GM19324 (cell line): ENCODE data around the gene MAGEC1.
"Not testable (repeated sequence)": the region's sequence is repeated elsewhere in the genome, so short reads cannot be mapped to it uniquely, and the experiment has no call there.

ENCODE experiments used
- ATAC-seq: cut with Tn5 transposase; IDR thresholded peaks from one replicate; pipeline ENCODE4 v1.9.1; 2021; ENCODE audit warnings: mild to moderate bottlenecking, moderate library complexity; ENCODE audit not compliant: unreplicated experiment, low FRiP score

MAGEC1 gene, protein sequence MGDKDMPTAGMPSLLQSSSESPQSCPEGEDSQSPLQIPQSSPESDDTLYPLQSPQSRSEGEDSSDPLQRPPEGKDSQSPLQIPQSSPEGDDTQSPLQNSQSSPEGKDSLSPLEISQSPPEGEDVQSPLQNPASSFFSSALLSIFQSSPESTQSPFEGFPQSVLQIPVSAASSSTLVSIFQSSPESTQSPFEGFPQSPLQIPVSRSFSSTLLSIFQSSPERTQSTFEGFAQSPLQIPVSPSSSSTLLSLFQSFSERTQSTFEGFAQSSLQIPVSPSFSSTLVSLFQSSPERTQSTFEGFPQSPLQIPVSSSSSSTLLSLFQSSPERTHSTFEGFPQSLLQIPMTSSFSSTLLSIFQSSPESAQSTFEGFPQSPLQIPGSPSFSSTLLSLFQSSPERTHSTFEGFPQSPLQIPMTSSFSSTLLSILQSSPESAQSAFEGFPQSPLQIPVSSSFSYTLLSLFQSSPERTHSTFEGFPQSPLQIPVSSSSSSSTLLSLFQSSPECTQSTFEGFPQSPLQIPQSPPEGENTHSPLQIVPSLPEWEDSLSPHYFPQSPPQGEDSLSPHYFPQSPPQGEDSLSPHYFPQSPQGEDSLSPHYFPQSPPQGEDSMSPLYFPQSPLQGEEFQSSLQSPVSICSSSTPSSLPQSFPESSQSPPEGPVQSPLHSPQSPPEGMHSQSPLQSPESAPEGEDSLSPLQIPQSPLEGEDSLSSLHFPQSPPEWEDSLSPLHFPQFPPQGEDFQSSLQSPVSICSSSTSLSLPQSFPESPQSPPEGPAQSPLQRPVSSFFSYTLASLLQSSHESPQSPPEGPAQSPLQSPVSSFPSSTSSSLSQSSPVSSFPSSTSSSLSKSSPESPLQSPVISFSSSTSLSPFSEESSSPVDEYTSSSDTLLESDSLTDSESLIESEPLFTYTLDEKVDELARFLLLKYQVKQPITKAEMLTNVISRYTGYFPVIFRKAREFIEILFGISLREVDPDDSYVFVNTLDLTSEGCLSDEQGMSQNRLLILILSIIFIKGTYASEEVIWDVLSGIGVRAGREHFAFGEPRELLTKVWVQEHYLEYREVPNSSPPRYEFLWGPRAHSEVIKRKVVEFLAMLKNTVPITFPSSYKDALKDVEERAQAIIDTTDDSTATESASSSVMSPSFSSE

DNA sequence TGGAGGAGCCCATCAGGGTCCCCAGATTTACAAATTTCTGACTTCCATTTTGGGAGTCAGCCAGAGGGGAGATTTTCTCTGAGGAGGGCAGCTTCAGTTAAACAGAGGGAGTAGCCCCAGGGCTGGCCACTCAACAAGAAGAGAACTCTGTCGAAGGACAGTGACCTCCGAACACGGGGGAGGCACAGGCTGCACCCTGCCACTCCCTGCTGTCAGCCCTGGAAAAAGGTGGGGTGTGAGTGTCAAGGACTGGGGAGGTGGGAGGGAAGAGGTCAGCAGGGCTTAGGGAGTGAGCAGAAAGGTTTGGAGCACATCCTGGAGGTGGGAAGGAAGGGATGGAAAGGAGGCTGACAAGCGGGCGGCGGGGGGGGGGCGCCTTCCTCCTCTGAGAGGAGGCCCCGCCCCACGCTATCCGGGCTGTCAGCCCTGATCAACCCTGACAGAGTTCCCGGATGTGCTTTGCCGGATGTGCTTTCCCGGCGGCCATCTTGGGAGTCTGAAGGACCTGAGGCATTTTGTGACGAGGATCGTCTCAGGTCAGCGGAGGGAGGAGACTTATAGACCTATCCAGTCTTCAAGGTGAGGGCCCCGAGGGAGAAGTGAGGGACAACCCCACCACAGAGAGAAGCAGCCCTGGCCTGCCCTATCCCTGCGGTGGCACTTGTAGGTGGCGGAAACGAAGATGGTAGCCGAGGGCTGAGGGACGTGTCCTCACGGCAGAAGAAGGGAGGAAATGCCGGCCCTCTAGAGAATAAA, at the start of gene MAGEC1:
Gene MAGEC1 (plus strand): TSS at position 495 of the 756 bp plus-strand sequence. CDS start 1,179 bp downstream, outside the sequence.
- ATAC-seq, result no peak

DNA sequence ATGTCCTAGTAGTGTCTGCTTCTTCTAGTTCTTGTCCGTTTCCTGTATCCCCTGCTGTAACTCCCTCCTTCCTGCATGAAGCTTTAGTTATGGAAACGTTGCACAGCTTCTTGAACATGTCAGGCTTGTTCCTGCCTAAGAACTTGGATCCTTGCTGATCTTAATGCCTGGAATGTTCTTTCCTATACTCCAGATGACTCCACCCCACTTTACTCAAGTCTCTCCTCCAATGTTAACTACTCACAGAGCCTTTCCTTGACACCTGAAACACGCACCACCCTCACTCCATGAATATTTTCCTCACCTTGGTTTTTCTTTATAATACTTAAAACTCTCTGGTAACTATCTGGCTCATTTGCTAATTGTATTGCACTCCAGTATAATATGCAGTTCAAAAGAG, 46.2 kb upstream of the MAGEC1 start:
- no peak for ATAC-seq

DNA sequence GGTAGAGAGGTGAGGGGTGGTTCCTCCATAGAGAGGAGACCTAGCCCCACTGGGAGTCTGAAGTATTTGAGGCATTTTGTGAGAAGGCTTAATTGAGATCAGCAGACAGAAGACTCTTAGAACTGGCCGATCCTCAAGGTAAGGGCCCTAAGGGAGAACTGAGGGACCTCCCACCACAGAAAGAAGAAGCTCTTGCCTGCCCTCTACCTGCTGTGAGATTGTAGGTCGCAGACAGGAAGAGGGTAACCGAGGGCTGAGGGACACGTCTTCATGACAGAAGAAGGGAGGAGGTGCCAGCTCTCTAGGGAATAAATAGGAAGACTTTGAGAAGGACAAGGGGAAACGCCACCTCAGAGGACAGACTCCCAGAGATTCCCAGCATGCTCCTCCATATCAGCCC, 24.1 kb upstream of the MAGEC1 start:
- ATAC-seq, result no peak

DNA sequence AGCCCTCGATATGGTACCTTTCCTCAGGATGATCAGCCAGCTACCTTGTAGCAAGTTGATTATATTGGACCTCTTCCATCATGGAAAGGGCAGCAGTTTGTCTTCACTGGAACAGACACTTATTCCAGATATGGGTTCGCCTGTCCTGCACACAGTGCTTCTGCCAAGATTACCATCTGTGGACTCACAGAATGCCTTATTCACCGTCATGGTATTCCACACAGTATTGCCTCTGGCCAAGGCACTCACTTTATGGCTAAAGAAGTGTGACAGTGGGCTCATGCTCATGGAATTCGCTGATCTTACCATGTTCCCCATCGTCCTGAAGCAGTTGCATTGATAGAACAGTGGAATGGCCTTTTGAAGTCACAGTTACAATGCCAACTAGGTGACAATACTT, 14.9 kb upstream of the MAGEC1 start:
- ATAC-seq, result not testable (repeated sequence)

DNA sequence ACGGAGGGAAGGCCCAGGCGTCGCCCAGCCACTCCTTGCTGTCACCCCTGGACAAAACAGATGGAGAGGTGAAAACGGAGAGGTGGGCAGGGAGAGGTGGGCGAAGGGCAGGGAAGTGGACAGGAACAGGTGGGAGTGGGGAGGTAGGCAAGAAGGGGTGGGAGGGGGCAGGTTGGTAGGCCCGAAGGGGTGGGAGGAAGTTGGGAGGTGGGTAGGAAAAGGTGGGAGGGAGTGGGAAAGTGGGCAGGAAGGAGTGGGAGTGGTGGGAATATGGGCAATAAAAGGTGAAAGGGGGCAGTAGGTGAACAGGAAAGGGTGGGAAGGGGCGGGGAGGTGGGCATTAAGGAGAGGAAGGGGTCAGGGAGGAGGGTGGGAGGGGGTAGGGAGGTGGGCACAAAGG, 9.0 kb upstream of the MAGEC1 start:
- no peak for ATAC-seq

DNA sequence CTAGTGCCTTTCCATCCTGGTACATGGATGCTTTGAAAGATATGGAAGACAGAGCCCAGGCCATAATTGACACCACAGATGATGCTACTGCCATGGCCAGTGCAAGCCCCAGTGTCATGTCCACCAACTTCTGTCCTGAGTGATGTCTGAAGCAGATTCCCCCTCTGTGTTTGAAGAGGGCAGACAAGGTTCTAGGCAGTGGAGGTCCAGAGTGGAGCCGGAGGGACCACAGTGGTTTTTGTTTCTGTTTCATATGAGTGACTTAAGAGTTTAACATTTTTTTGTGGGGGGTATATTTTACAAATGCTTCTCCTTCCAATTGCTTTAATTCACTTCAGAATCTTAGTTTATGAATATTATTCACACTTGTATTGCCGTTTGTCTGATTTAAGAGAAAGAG, 6.0 kb upstream of the MAGEC1 start:
- ATAC-seq, result no peak

DNA sequence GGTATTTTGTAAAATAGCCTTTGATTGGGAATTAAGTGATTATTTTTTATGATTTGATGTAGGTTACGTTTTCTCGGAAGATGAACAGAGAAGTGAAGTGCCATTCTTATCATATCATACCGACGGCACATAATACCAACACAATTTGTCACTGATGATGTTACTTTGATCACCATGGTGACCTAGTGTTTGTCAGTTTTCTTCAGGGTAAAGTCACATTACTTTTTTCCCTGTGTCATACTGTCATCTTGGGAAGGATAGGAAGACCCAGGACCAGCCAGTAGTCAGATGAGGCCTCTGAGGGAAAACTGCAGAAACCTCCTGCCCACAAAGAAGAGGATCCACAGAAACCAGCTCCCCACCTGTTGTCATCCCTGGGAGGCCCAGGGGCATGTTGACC, 1.3 kb upstream of the MAGEC1 start:
- ATAC-seq, result no peak

DNA sequence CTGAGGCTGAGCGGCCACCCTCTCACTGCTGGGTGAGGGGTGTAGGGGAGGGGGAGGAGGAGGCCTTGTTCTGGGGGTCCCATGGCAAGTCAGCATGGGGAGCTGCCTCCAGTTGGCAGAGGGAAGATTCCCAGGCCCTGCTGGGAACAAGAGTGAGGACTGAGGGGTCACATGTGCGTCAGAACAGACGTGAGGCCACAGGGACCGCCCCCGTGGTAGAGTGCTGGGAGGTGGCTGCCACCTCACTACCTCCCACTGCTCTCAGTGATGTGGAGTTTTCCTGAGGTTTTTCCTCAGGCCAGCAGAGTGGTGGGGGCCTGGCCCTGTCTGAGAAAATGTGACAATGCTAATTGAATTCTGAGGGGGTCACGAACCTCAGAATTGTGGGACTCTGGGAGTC, 568 bp downstream of the MAGEC1 start:
- no peak for ATAC-seq

DNA sequence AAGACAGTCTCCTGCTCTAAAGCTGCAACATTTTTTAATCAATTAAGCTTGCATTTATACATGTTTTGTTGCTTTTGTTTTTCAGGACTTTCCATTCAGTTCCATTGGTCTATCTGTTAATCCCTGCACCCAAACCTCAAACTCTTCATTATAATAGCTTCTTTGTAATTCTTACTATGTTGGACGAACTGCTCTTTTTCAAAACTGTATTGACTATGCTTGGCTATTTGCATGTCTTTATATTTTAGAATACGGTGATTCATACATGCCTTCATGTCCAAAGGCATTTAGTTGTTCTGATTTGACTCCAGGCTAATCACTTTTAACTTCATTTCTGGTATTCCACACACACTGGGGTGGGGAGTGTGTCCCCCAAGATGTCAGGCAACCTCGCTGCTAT, 14.1 kb downstream of the MAGEC1 start:
- no peak for ATAC-seq

DNA sequence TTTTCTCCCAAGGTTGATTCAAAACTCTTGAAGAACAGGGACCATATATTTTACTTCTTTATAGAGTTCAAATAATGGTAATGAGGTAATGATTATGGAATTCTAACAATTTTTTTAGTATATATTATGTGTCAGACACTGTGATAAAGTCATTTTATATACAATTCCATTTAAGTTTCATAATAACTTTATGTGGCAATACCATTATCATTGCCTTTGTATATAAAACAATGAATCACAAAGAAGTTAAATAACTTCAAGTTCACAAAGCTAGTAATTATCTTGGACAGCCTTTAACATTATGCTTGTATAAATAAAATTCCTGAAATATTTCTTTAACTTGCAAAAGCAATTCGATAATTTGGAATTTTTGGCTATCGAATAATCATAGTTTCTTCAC, 20.6 kb downstream of the MAGEC1 start:
- no peak for ATAC-seq

DNA sequence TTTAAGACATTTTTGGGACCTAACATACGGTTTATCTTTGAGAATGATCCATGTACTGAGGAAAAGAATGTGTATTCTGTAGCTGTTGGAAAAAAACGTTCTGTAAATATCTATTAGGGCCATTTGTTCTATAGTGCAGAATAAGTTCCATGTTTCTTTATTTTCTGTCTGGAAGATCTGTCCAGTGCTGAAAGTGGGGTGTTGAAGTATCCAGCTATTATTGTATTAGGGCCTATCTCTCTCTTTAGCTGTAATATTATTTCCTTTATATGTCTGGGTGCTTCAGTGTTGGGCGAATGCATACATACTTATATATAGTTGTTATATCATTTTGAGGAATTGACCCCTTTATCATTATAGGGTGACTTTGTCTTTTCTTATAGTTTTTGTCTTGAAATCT, 24.7 kb downstream of the MAGEC1 start:
- ATAC-seq, result no peak

DNA sequence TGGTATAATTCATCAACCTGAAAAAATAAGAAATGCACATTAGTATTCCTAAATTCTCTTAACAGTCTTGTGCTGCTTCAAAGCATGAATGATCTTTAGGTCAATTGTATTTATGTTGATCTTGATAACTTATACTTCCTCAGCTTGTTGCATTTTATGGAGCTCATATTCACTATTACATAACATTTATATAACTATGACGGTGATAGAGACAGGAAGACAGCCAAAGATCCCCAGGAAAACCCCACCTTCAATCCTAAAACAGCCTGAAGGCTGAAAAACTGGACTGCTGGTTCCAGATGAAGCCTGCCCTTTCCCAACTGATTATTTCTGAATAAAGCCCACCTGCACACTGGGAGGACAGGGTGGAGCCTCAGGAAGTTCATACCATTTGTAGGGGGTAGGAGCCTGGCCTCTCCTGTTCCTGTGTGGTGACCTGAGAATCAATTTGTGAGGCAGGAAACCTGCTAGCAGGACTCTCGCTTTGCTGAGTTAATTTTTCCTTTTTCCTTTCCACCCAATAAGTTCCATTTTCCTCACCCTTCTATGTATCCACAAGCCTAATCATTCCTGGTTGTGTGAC, 30.5 kb downstream of the MAGEC1 start:
- no peak for ATAC-seq

DNA sequence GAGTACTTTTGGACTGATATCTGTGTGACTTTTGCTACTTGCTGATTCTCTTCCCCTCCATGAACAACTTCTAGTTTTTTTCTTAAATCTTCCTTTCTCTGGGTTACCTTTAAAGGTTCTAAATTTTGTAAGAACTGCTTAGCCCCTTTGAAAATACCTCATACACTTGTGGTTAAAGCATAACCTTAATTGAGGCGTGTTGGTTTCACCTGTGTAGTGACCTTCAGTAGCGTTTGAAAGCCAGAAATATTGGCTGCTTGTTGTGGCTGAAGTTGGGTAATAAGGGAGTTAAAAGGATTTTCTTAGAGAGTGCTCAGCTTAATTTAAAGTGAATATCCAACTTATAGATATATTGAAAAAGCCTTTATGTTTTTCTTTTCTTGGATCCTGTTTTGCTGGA, 32.0 kb downstream of the MAGEC1 start:
- ATAC-seq, result no peak

DNA sequence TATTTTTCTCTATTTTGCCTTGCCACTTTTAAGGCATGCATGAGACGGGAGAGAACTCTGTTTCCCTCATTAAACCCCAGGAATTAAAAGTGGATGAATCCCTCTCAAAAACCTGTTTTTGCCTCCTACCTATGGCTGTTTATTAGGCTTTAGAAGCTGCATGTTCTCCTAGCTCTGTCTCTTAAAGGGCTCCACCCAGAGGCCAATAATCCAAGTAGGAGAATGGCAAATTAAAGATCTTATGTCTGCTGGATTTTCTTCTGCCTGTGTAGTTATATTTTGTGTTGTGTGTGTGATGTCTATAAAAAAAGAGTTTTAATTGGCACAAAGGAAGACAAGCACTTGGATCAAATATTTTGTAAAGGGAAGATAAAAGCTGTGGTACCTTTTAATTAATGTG, 32.4 kb downstream of the MAGEC1 start:
- no peak for ATAC-seq

DNA sequence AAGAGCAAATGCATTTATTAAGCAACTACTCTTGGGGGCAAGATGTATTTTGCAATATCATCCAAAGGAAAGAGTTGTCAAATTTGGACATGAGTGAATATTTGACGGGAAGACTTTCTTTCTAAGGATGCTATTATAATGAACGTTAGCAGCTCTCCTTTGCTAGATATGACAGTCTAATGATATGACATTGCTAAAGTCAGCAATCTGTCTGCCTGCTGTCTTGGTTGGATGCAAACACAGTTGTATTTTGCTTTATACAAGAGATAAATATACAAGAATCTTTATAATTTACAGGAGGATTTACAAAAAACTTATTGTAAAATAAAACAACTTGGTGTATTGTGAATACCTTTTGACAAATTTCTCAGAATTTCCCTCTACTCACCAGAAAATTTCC, 37.5 kb downstream of the MAGEC1 start:
- no peak for ATAC-seq

DNA sequence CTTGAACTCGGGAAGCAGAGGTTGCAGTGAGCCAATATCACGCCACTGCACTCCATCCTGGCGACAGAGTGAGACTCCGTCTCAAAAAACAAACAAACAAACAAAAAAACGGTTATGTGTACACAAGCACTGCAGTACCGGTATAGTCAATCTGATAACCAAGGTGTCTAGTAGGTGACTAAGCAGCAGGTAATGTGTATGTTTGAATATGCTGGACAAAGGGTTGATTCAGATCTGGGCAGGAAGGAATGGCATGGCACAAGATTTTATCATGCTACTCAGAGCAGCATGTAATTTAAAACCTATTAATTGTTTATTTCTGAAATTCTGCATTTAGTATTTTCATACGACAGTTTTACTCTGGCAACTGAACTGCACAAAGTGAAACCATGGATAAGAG, 41.7 kb downstream of the MAGEC1 start:
- no peak for ATAC-seq

DNA sequence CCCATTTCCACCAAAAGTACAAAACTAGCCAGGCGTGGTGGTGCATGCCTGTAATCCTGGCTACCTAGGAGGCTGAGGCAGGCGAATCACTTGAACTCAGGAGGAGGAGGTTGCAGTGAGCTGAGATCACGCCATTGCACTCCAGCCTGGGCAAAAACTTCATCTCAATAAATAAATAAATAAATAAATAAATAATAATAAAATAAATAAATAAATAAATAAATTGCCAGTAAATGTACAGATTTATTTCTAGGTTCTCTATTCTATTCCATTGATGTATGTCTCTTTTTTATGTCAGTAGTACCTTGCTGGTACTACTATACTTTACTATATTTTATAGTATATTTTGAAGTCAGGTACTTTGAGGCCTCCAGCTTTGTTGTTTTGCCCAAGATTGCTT, 43.7 kb downstream of the MAGEC1 start:
- ATAC-seq, result no peak

DNA sequence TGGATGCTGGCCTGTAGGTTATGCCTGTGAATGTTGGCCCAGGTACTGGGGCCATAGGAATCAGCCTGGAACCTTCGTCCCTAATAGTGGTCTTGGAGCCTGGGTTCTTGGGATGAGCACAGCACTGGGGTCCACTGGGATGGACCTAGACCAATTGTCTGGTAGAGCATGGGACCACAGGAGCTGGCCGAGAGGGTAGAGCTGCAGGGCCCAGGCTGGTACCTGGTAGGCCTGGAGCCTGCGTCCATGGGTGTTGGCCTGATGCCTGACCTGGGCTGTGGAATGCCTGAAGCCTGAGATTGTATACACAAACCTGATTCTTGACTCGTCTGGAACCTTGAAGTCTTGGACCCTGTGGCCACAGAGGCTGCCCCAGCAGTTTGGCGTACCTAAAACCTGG, 48.9 kb downstream of the MAGEC1 start:
- ATAC-seq, result no peak

DNA sequence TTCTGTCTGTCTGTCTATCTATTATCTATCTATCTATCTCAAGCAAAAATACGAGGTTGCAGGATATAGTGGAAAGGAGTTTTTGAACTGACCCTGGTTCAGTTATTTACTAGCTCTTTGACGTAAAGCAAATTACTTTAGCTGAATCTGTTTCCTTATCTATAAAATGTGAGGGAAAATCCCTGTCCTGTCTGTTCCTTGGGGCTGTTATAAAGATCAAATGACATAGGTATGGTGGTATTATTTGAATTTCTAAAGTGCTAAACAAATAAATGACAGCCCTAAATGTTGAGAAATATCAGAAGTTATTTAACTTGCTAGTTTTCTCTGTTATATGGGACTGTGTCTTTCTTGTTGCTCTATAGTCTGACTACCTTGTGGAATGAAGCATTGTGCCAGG, 55.0 kb downstream of the MAGEC1 start:
- no peak for ATAC-seq
